Karpas-422 (cell line): ENCODE results near the gene KRTAP5-2. TPM values are rescaled to one million over a fixed set of nuclear protein-coding genes. Genes with fewer than 3 reads are reported as not detected.
"Not testable (repeated sequence)": the region's sequence is repeated elsewhere in the genome, so short reads cannot be mapped to it uniquely, and the experiment has no call there.

Experiments
- DNase-seq: peaks from one replicate; pipeline ENCODE4 v3.0.0-alpha.2; 2015
- H2AFZ ChIP-seq: fragments of 200-600 bp; sonication (generic); 2 replicates; pipeline ENCODE4 v1.6.1; 2014; ENCODE audit warnings: antibody characterized with exemption, low read length, mixed read lengths
- H3K27ac ChIP-seq: fragments of 200-600 bp; sonication (generic); 2 replicates; pipeline ENCODE4 v1.5.1; 2014; ENCODE audit warnings: mild to moderate bottlenecking, low read length, moderate library complexity
- H3K27me3 ChIP-seq: fragments of 200-600 bp; sonication (generic); 2 replicates; pipeline ENCODE4 v1.6.1; 2014; ENCODE audit warnings: low read length, mixed read lengths
- H3K36me3 ChIP-seq: fragments of 200-600 bp; sonication (generic); 2 replicates; pipeline ENCODE4 v1.6.1; 2014; ENCODE audit warnings: low read length, mixed read lengths; ENCODE audit not compliant: insufficient read depth
- H3K4me1 ChIP-seq: fragments of 200-600 bp; sonication (generic); 2 replicates; pipeline ENCODE4 v1.6.1; 2014; ENCODE audit warnings: mild to moderate bottlenecking, low read length, mixed read lengths
- H3K4me2 ChIP-seq: fragments of 200-600 bp; sonication (generic); 2 replicates; pipeline ENCODE4 v1.6.1; 2014; ENCODE audit warnings: low read length, low read depth, mild to moderate bottlenecking; ENCODE audit not compliant: poor library complexity, severe bottlenecking
- H3K4me3 ChIP-seq: fragments of 200-600 bp; sonication (generic); 2 replicates; pipeline ENCODE4 v1.5.1; 2014; ENCODE audit warnings: mild to moderate bottlenecking, antibody characterized with exemption, low read length, mixed read lengths
- H3K79me2 ChIP-seq: fragments of 200-600 bp; sonication (generic); 2 replicates; pipeline ENCODE4 v1.6.1; 2014; ENCODE audit warnings: mild to moderate bottlenecking, low read length, mixed read lengths
- H3K9ac ChIP-seq: fragments of 200-600 bp; sonication (generic); 2 replicates; pipeline ENCODE4 v1.6.0; 2014; ENCODE audit warnings: low read length
- H3K9me2 ChIP-seq: fragments of 200-600 bp; sonication (generic), shearing (Covaris generic); replicated peaks from 2 replicates; pipeline ENCODE4 v1.6.0; 2014; ENCODE audit warnings: mild to moderate bottlenecking, low read length, moderate library complexity; ENCODE audit not compliant: insufficient read depth
- H3K9me3 ChIP-seq: fragments of 300-700, 200-600 bp; sonication (generic); 2 replicates; pipeline ENCODE4 v1.6.1; 2014; ENCODE audit warnings: low read length, mixed read lengths
- H4K20me1 ChIP-seq: fragments of 200-600 bp; sonication (generic); 2 replicates; pipeline ENCODE4 v1.6.1; 2014; ENCODE audit warnings: mild to moderate bottlenecking, antibody characterized with exemption, low read length, low read depth; ENCODE audit not compliant: insufficient read depth
- total RNA-seq: library from RNA; depleted of rRNA; stranded (reverse); fragments of >200 nt; shearing (Covaris generic); gene quantifications from 2 replicates; pipeline ENCODE4 v1.2.3, GENCODE V29; 2014; ENCODE audit warnings: low replicate concordance

Gene KRTAP5-2
- total RNA-seq, 1 experiment from 2014 or later, result not detected

DNA sequence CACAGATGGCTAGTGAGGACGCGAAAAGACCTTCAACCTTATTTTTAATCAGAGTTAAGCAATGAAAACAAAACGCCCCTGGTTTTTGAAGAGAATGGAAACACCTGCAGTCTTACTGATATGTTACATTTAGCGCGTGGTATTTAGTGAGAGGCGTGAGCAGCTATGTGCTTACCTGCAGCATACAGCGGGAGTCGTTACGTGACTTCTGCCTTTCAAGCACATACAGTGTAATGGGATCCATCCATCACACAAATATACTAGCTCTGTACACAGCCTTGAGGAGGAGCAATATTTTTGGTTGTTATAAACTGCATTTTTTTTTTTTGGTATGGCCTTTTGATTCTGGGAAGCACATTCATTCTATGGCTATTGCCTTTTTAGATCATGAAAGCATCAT, 5.5 kb downstream of the KRTAP5-2 start:
- no peak overlapping the region for H2AFZ ChIP-seq
- H3K27me3 ChIP-seq, result no peaks in the 10 kb centered on the region
- H3K4me2 ChIP-seq, result no peak overlapping the region
- no peaks in the 10 kb centered on the region for H3K4me1 ChIP-seq
- H3K79me2 ChIP-seq, result no peaks in the 10 kb centered on the region
- H3K27ac ChIP-seq, result no peak overlapping the region
- DNase-seq, result no peak
- no peaks in the 10 kb centered on the region for H3K36me3 ChIP-seq
- H3K9ac ChIP-seq, result no peak overlapping the region
- H3K4me3 ChIP-seq, result no peak overlapping the region
- H3K9me3 ChIP-seq, result no peaks in the 10 kb centered on the region
- no peaks in the 10 kb centered on the region for H4K20me1 ChIP-seq
- no peaks in the 10 kb centered on the region for H3K9me2 ChIP-seq

DNA sequence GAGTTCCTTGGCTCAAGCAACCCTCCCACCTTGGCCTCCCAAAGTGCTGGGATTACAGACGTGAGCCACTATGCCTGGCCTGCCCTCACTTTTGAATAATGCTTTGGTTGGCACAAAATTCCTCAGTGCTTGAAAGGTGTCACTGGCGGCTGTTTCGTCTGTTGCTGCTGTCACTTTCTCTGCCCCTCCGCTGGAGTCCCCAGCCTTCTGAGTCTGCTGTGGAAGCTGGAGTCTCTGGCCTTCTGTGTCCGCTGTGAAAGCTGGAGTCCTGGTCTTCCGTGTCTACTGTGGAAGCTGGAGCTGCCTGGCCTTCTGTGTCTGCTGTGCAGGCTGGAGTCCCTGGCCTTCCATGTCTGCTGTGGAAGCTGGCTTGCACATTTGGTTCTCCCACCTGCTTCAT, 8.1 kb downstream of the KRTAP5-2 start:
- no peaks in the 10 kb centered on the region for H3K9me3 ChIP-seq
- no peak overlapping the region for H3K4me2 ChIP-seq
- no peaks in the 10 kb centered on the region for H3K9me2 ChIP-seq
- H3K9ac ChIP-seq, result no peak overlapping the region
- H3K79me2 ChIP-seq, result no peaks in the 10 kb centered on the region
- H3K36me3 ChIP-seq, result no peaks in the 10 kb centered on the region
- H3K27me3 ChIP-seq, result no peaks in the 10 kb centered on the region
- no peak for DNase-seq
- H3K27ac ChIP-seq, result no peak overlapping the region
- no peak overlapping the region for H2AFZ ChIP-seq
- H4K20me1 ChIP-seq, result no peaks in the 10 kb centered on the region
- H3K4me1 ChIP-seq, result peaks cover 5% of the 10 kb centered on the region; the same call in 1 of the 2 replicates
- H3K4me3 ChIP-seq, result no peak overlapping the region

DNA sequence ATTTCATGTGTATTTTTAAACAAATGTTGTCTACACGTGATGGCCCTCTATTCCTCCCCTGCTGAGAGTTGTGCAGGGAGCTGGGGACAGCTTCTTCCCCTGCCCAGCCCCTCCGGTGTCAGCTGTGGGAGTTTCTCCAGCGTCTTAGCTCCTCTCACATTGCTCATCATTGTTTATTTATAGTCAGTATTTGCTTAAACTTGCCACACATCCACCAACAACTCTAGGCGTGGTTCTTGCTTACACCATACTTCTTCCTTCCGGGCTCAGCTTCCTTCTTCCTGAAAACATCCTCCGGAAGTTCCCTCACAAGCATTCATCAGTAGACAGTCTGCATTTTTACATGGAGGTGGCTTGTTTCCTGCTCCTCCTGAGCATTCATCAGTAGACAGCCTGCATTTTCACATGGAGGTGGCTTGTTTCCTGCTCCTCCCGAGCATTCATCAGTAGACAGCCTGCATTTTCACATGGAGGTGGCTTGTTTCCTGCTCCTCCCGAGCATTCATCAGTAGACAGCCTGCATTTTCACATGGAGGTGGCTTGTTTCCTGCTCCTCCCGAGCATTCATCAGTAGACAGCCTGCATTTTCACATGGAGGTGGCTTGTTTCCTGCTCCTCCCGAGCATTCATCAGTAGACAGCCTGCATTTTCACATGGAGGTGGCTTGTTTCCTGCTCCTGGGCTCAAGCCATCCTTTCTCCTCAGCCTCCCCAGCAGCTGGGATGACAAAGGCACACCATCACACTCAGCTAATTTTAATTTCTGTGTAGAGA, 8.7 kb downstream of the KRTAP5-2 start:
- not testable (repeated sequence) for H3K4me3 ChIP-seq, H3K79me2 ChIP-seq, DNase-seq, H3K4me1 ChIP-seq, H3K9ac ChIP-seq, H3K27ac ChIP-seq, H2AFZ ChIP-seq, H4K20me1 ChIP-seq, H3K9me2 ChIP-seq, H3K27me3 ChIP-seq, H3K9me3 ChIP-seq, H3K36me3 ChIP-seq, H3K4me2 ChIP-seq

DNA sequence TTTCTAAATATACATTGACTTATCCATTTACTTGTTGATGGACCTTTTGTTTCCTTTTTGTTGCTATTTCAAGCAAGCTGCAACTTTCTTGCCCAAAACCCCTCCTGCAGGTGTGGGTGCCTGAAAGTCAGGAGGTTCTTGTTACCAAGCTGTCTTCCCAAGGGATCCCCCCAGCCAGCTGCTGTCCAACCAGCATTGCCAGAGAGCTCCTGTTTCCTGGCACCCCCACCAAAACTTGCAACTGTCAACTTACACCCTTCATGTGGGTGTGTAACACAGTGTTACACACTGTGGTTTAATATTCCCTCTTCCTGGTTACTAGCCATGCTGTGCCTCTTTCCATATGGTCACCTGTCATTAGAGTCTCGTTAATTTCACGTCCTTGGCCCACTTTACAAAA, 11.4 kb downstream of the KRTAP5-2 start:
- Histone ChIP-seq H3K79me2 (no peaks in the 10 kb centered on the region), H3K9me2 (no peaks in the 10 kb centered on the region), H3K36me3 (no peaks in the 10 kb centered on the region), H2AFZ (no peak overlapping the region), H3K9ac (no peak overlapping the region), H3K4me1 (peaks cover 5% of the 10 kb centered on the region; the same call in 1 of the 2 replicates), H3K9me3 (no peaks in the 10 kb centered on the region), H3K4me2 (no peak overlapping the region), H3K27ac (no peak overlapping the region), H3K27me3 (no peaks in the 10 kb centered on the region), H3K4me3 (no peak overlapping the region), H4K20me1 (no peaks in the 10 kb centered on the region)
- DNase-seq, result no peak

DNA sequence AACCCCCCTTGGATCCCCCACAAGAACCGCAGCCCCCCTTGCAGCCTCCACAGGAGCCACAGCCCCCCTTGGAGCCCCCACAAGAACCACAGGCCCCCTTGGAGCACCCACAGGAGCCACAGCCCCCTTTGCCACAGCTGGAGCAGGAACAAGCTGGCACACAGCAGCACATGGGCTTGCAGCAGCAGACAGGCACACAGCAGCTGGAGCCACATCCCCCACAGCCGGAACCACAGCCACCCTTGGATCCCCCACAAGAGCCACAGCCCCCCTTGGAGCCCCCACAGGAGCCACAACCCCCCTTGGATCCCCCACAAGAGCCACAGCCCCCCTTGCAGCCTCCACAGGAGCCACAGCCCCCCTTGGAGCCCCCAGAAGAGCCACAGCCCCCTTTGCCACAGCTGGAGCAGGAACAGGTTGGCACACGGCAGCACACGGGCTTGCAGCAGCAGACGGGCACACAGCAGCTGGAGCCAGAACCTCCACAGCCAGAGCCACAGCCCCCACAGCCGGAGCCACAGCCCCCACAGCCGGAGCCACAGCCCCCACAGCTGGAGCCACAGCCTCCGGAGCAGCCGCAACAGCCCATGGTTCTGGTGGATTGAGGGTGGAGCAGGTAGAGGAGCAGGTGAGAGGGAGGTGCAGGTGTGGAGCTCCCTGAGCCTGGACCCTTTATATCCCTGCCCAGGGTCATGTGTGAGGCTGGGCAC, 13.3 kb downstream of the KRTAP5-2 start, which contains the start of gene KRTAP5-1:
KRTAP5-1 (minus strand) TSS at position 623 of the 710 bp plus-strand sequence; CDS start at position 589, 34 bp downstream.
- H2AFZ ChIP-seq, H3K79me2 ChIP-seq, H3K4me1 ChIP-seq, H3K27me3 ChIP-seq, DNase-seq, H3K9me3 ChIP-seq, H3K27ac ChIP-seq, H3K36me3 ChIP-seq, H4K20me1 ChIP-seq, H3K9ac ChIP-seq, H3K4me2 ChIP-seq, H3K9me2 ChIP-seq, H3K4me3 ChIP-seq: not testable (repeated sequence)

DNA sequence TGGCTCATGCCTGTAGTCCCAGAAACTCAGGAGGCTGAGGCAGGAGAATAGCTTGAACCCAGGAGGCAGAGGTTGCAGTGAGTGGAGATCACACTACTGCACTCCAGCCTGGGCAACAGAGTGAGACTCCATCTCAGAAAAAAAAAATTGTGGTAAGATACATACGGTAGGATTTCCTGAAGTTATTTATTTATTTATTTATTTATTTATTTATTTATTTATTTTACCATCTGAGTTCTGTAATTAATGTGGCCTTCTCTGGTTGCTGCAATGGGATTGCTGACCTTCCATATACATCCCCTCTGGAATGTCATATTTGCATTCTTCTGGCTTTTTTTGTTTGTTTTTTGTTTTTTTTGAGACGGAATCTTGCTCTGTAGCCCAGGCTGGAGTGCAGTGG, 15.2 kb downstream of the KRTAP5-2 start:
- not testable (repeated sequence) for H2AFZ ChIP-seq, H3K4me2 ChIP-seq, H3K9me2 ChIP-seq, DNase-seq, H3K79me2 ChIP-seq, H3K36me3 ChIP-seq, H3K9ac ChIP-seq, H3K4me3 ChIP-seq, H3K27me3 ChIP-seq, H3K4me1 ChIP-seq, H4K20me1 ChIP-seq, H3K27ac ChIP-seq, H3K9me3 ChIP-seq

DNA sequence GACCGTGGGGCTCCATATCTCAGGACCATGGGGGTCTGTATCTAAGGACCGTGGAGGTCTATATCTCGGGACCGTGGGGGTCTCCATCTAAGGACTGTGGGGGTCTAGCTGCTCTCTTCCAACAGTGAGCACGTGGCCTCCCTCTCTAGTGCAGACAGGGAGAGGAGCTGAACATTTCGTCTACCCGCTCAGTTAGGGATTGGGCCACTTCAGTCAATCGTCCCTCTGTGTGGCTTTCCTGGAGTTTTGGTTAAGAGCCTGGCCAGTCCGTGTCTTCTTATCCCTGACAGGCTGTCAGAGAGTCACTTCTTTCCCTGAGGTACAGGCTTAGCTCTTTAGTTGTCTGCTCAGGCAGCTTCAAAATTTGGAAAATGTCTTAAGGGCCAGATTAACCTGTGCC, 16.1 kb downstream of the KRTAP5-2 start:
- H3K4me2 ChIP-seq, result no peak overlapping the region
- H3K36me3 ChIP-seq, result no peaks in the 10 kb centered on the region
- no peaks in the 10 kb centered on the region for H3K27me3 ChIP-seq
- no peak overlapping the region for H2AFZ ChIP-seq
- no peaks in the 10 kb centered on the region for H3K9me3 ChIP-seq
- H3K27ac ChIP-seq, result no peak overlapping the region
- DNase-seq, result no peak
- no peak overlapping the region for H3K4me3 ChIP-seq
- peaks cover 5% of the 10 kb centered on the region; the same call in 1 of the 2 replicates for H3K4me1 ChIP-seq
- no peaks in the 10 kb centered on the region for H3K9me2 ChIP-seq
- no peak overlapping the region for H3K9ac ChIP-seq
- no peaks in the 10 kb centered on the region for H4K20me1 ChIP-seq
- no peaks in the 10 kb centered on the region for H3K79me2 ChIP-seq

DNA sequence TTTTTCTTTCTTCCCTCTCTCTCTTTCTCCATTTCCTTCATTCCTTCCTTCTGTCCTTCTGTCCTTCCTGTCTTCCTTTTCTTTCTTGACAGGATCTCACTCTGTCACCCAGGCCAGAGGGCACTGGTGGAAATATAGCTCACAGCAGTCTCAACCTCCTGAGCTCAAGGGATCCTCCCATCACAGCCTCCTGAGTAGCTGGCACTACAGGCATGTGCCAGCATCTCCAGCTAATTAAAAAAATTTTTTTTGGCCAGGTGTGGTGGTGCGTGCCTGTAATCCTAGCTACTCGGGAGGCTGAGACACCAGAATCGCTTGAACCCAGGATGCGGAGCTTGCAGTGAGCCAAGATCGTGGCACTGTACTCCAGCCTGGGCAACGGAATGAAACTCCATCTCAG, 21.3 kb downstream of the KRTAP5-2 start:
- no peak overlapping the region for H3K4me3 ChIP-seq
- H4K20me1 ChIP-seq, result peaks cover 13% of the 10 kb centered on the region
- no peak for DNase-seq
- no peak overlapping the region for H2AFZ ChIP-seq
- H3K27me3 ChIP-seq, result no peaks in the 10 kb centered on the region
- no peak overlapping the region for H3K4me2 ChIP-seq
- no peaks in the 10 kb centered on the region for H3K79me2 ChIP-seq
- no peak overlapping the region for H3K9ac ChIP-seq
- no peaks in the 10 kb centered on the region for H3K9me2 ChIP-seq
- H3K27ac ChIP-seq, result no peak overlapping the region
- H3K9me3 ChIP-seq, result no peaks in the 10 kb centered on the region
- H3K4me1 ChIP-seq, result peaks cover 24% of the 10 kb centered on the region
- no peaks in the 10 kb centered on the region for H3K36me3 ChIP-seq
